Endodermal cell (in vitro differentiated cells): ENCODE results near the gene CISH. TPM values are rescaled to one million over a fixed set of nuclear protein-coding genes. Genes with fewer than 3 reads are reported as not detected.

ENCODE experiments used
- DNase-seq: peaks from one replicate; pipeline ENCODE4 v3.0.0-alpha.2; 2017
- H3K27ac ChIP-seq: 2 replicates; pipeline ENCODE4 v1.5.1; 2013; ENCODE audit warnings: mild to moderate bottlenecking, low read depth, low read length, moderate library complexity
- H3K27me3 ChIP-seq: 2 replicates; pipeline ENCODE4 v1.6.1; 2013; ENCODE audit warnings: mild to moderate bottlenecking, low read length, moderate library complexity; ENCODE audit not compliant: insufficient read depth, control insufficient read depth, poor library complexity, severe bottlenecking
- H3K36me3 ChIP-seq: 2 replicates; pipeline ENCODE4 v1.7.0; 2013; ENCODE audit warnings: mild to moderate bottlenecking, low read length, moderate library complexity; ENCODE audit not compliant: control insufficient read depth, insufficient read depth
- H3K4me1 ChIP-seq: one replicate; pipeline ENCODE4 v1.7.0; 2013; ENCODE audit warnings: low read length; ENCODE audit not compliant: control insufficient read depth, insufficient read depth
- H3K4me3 ChIP-seq: 2 replicates; pipeline ENCODE4 v1.5.1; 2013; ENCODE audit warnings: mild to moderate bottlenecking, low read length, moderate library complexity
- H3K9ac ChIP-seq: 2 replicates; pipeline ENCODE4 v1.6.1; 2013; ENCODE audit warnings: mild to moderate bottlenecking, low read length, moderate library complexity; ENCODE audit not compliant: poor library complexity, severe bottlenecking; ENCODE audit errors: extremely low read depth
- H3K9me3 ChIP-seq: 2 replicates; pipeline ENCODE4 v1.6.1; 2013; ENCODE audit warnings: mild to moderate bottlenecking, low read length, moderate library complexity; ENCODE audit not compliant: control insufficient read depth
- H3K27ac Mint-ChIP-seq: 2 replicates; pipeline ENCODE4 v1.8.0; 2020; ENCODE audit warnings: mixed read lengths
- H3K27me3 Mint-ChIP-seq: 2 replicates; pipeline ENCODE4 v1.8.0; 2021; ENCODE audit warnings: mild to moderate bottlenecking, mixed read lengths; ENCODE audit not compliant: insufficient read depth
- H3K36me3 Mint-ChIP-seq: 2 replicates; pipeline ENCODE4 v1.8.0; 2020; ENCODE audit warnings: low read depth, mixed read lengths
- H3K4me1 Mint-ChIP-seq: 2 replicates; pipeline ENCODE4 v1.8.0; 2020; ENCODE audit warnings: mixed read lengths
- H3K4me3 Mint-ChIP-seq: 2 replicates; pipeline ENCODE4 v1.8.0; 2020; ENCODE audit warnings: mild to moderate bottlenecking, moderate library complexity, mixed read lengths
- H3K9me3 Mint-ChIP-seq: 2 replicates; pipeline ENCODE4 v1.8.0; 2020; ENCODE audit warnings: mild to moderate bottlenecking, mixed read lengths
- WGBS, 2 experiments: methylation state at CpG; one replicate each; pipeline versions ENCODE4 v1.1.5 to v1.1.7; 2013; ENCODE audit warnings: missing lambda C conversion rate in 2 of 2, mixed read lengths in 1 of 2; ENCODE audit not compliant: insufficient coverage in 1 of 2, insufficient read length in 1 of 2; 5-methylcytosine and 5-hydroxymethylcytosine counted together
- total RNA-seq, 2 donors: library from RNA; stranded (reverse); fragmentation: NEBNext Ultra II Directional in 1 of 2; extraction: Animal tissue kit (Norgen Biotek cat#: 25700) in 1 of 2; gene quantifications; 2 replicates in 1 of 2; 3 replicates in 1 of 2; pipeline ENCODE4 v1.2.1, GENCODE V29; 2021
- TF ChIP-seq, protein P1 (sequence below): fragments of 200-600 bp; sonication (generic); conservative IDR thresholded peaks from 2 replicates; pipeline ENCODE4 v1.5.0; 2021; ENCODE audit warnings: antibody characterized with exemption, mild to moderate bottlenecking

Gene CISH
- total RNA-seq, 2 donors from 2014 or later: 1.2 to 2.0 TPM

DNA sequence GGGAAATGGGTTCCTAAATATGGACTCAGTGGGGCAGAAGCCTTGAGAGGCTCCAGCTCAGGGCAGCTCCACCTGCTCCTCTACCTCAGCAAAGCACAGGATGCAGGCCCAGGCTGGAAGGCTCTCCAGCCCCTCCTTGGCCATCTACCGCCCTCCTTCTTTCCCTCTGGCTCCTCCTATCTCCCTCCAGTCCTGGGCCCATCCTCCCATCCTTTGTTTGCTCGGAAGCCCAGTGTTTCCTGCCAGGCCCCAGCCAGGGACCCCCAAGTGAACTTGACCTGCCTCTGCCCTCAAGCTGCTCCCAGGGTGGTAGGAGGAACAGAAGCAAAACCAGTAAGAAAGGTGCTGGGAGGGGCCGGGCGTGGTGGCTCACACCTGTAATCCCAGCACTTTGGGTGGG is 25.4 kb upstream of the CISH start:
- peaks cover 8% of the 10 kb centered on the region for H3K36me3 Mint-ChIP-seq
- H3K27me3 Mint-ChIP-seq: no peaks in the 10 kb centered on the region
- Histone ChIP-seq H3K9me3 (no peaks in the 10 kb centered on the region), H3K36me3 (no peaks in the 10 kb centered on the region), H3K27me3 (no peaks in the 10 kb centered on the region), H3K27ac (no peak overlapping the region), H3K4me1 (no peaks in the 10 kb centered on the region), H3K4me3 (no peak overlapping the region), H3K9ac (no peak overlapping the region)
- 79 to 94% methylated on average over 2 to 4 of the region's 4 CpGs for WGBS, 2 experiments
- TF ChIP-seq, protein P1, sequence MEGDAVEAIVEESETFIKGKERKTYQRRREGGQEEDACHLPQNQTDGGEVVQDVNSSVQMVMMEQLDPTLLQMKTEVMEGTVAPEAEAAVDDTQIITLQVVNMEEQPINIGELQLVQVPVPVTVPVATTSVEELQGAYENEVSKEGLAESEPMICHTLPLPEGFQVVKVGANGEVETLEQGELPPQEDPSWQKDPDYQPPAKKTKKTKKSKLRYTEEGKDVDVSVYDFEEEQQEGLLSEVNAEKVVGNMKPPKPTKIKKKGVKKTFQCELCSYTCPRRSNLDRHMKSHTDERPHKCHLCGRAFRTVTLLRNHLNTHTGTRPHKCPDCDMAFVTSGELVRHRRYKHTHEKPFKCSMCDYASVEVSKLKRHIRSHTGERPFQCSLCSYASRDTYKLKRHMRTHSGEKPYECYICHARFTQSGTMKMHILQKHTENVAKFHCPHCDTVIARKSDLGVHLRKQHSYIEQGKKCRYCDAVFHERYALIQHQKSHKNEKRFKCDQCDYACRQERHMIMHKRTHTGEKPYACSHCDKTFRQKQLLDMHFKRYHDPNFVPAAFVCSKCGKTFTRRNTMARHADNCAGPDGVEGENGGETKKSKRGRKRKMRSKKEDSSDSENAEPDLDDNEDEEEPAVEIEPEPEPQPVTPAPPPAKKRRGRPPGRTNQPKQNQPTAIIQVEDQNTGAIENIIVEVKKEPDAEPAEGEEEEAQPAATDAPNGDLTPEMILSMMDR: no peak
- no peak overlapping the region for H3K27ac Mint-ChIP-seq
- peak; percentile 74 for DNase-seq
- H3K4me3 Mint-ChIP-seq: no peak overlapping the region
- no peaks in the 10 kb centered on the region for H3K9me3 Mint-ChIP-seq
- H3K4me1 Mint-ChIP-seq: peaks cover 21% of the 10 kb centered on the region

DNA sequence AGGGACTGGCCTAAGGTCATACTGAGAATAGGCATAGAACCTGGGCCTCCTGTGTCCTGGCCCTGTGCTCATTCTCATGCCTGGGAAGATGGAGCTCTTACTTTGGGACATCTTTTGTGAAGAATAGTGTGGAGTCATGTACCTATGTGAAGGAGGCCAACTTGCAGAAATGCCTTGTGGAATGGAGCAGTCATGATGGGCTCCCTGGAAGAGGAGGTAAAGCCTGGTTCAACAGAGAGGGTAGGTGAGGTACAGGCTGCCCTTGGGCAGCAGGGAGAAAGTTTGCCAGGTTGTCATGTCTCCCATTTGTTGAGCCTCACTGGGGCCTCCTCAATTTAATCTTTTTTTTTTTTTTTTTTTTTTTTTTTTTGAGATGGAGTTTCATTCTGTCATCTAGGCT is 23.5 kb upstream of the CISH start:
- no peak for DNase-seq
- Mint-ChIP-seq H3K4me3 (no peak overlapping the region), H3K9me3 (no peaks in the 10 kb centered on the region), H3K27me3 (no peaks in the 10 kb centered on the region), H3K36me3 (peaks cover 2% of the 10 kb centered on the region), H3K27ac (no peak overlapping the region), H3K4me1 (peaks cover 21% of the 10 kb centered on the region)
- Histone ChIP-seq H3K4me1 (no peaks in the 10 kb centered on the region), H3K36me3 (no peaks in the 10 kb centered on the region), H3K4me3 (no peak overlapping the region), H3K27me3 (no peaks in the 10 kb centered on the region), H3K9me3 (no peaks in the 10 kb centered on the region), H3K27ac (no peak overlapping the region), H3K9ac (no peak overlapping the region)
- TF ChIP-seq, protein P1: no peak

DNA sequence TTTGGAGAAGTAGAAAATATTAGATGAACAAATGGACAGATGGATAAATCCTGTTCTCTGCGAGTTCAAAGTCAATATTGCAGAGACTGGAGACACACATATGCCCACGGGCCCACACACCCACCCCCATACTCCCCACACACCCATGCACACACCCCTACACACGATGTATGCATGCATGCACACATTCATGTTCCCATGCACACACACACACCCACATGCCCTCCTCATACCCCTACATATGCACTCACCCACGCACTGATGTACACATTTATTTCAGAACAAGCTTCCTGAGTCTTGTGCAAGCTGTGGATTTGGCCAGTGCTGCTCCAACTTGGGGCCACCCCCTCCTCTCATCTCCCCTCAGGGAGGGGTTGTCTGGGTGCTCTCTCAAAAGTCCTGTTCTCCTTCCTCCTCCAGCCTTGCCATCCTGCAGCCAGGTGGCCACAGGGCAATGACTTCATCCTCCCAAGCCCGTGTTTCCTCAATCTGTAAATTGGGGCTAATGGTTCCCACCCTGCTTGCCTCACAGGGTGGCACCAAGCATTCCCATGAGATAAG is 21.7 kb upstream of the CISH start:
- Histone ChIP-seq H3K4me1 (no peaks in the 10 kb centered on the region), H3K36me3 (no peaks in the 10 kb centered on the region), H3K27me3 (no peaks in the 10 kb centered on the region), H3K9ac (no peak overlapping the region), H3K27ac (no peak overlapping the region), H3K4me3 (no peak overlapping the region), H3K9me3 (no peaks in the 10 kb centered on the region)
- Mint-ChIP-seq H3K4me3 (no peak overlapping the region), H3K27me3 (no peaks in the 10 kb centered on the region), H3K4me1 (peaks cover 21% of the 10 kb centered on the region), H3K36me3 (peaks cover 2% of the 10 kb centered on the region), H3K27ac (peak overlapping the region; percentile 69), H3K9me3 (no peaks in the 10 kb centered on the region)
- DNase-seq: no peak
- TF ChIP-seq, protein P1: no peak
- 78 to 90% methylated on average over 3 to 5 of the region's 5 CpGs for WGBS, 2 experiments
